HL-60 (cell line): Measurements from ENCODE around the gene ANXA11.

Source experiments
- DNase-seq, 2 experiments: peaks; one replicate each; pipeline ENCODE4 v3.0.0-alpha.2; 2010 to 2020; ENCODE audit warnings: low read depth in 1 of 2, low spot score in 1 of 2
- H3K27ac ChIP-seq: fragments of 250-450 bp; sonication (Bioruptor Pico); replicated peaks from 2 replicates; pipeline ENCODE4 v1.5.1; 2020; ENCODE audit warnings: mild to moderate bottlenecking, moderate library complexity
- H3K27me3 ChIP-seq: fragments of 250-450 bp; sonication (Bioruptor Pico); 2 replicates; pipeline ENCODE4 v1.5.1; 2021; ENCODE audit warnings: mild to moderate bottlenecking, moderate library complexity; ENCODE audit not compliant: insufficient read depth, poor library complexity, severe bottlenecking
- H3K4me3 ChIP-seq: replicated peaks from 2 replicates; pipeline ENCODE4 v1.5.1; 2011; ENCODE audit warnings: mild to moderate bottlenecking, control low read depth, low read length; ENCODE audit not compliant: insufficient read depth
- GABPA ChIP-seq: IDR thresholded peaks from 2 replicates; pipeline ENCODE4 v1.6.1; 2012; ENCODE audit warnings: low read depth
- POLR2AphosphoS5 ChIP-seq: IDR thresholded peaks from 2 replicates; pipeline ENCODE4 v1.6.1; 2012; ENCODE audit warnings: low read depth
- SPI1 ChIP-seq: IDR thresholded peaks from 2 replicates; pipeline ENCODE4 v1.6.1; 2012; ENCODE audit warnings: low read depth, mild to moderate bottlenecking, borderline replicate concordance
- TF ChIP-seq, protein P1 (sequence below): IDR thresholded peaks from 2 replicates; pipeline ENCODE4 v1.6.1; 2012; ENCODE audit warnings: low read depth; ENCODE audit not compliant: insufficient replicate concordance
- TF ChIP-seq, protein P2 (sequence below): IDR thresholded peaks from one replicate; pipeline ENCODE4 v1.5.1; 2011; ENCODE audit warnings: low read length, control low read depth, inconsistent platforms; ENCODE audit not compliant: insufficient read depth

ANXA11 gene

DNA sequence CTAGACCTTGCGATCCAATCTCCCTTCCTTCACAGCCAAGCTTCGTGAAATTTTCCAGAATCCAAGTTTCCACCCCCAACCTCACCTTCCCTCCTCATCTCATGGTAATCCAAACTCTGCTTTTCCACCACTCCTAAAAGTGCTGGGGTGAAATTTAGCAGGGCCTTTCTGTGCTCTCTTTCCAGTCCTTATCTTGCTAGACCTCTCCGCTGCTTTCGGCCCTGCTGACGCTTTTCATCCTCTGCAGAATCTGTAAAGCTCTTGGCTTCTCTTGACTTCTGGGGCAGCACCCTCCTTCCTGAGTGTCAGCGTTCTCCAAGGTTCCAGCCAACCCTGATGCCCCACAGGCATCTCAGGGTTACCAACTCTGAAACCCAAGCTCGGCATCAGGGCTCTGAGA, 65.1 kb downstream of the ANXA11 start:
- no peak for DNase-seq
- H3K27me3 ChIP-seq: no peaks in the 10 kb centered on the region

DNA sequence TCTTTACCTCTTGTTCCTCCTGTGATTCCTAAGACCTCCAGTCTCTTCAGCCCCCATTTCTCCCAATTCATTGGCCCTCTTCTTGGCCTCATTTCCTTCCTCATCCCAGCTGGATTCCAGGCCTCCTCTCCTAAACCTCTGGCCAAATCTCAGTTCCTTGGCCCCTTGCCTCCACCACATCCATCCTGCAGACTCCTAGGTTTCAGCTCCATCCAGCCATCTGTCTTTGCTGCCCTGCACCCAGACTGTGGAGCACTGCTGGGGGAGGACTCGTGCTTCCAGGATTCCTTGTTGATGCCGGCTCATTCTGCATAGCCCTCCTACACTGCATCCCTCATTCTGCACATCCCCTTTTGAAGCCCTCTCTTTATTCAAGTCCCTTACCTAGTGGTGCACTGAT, 66.1 kb downstream of the ANXA11 start:
- TF ChIP-seq POLR2AphosphoS5 (no peak), GABPA (no peak), SPI1 (no peak)
- TF ChIP-seq, protein P1, sequence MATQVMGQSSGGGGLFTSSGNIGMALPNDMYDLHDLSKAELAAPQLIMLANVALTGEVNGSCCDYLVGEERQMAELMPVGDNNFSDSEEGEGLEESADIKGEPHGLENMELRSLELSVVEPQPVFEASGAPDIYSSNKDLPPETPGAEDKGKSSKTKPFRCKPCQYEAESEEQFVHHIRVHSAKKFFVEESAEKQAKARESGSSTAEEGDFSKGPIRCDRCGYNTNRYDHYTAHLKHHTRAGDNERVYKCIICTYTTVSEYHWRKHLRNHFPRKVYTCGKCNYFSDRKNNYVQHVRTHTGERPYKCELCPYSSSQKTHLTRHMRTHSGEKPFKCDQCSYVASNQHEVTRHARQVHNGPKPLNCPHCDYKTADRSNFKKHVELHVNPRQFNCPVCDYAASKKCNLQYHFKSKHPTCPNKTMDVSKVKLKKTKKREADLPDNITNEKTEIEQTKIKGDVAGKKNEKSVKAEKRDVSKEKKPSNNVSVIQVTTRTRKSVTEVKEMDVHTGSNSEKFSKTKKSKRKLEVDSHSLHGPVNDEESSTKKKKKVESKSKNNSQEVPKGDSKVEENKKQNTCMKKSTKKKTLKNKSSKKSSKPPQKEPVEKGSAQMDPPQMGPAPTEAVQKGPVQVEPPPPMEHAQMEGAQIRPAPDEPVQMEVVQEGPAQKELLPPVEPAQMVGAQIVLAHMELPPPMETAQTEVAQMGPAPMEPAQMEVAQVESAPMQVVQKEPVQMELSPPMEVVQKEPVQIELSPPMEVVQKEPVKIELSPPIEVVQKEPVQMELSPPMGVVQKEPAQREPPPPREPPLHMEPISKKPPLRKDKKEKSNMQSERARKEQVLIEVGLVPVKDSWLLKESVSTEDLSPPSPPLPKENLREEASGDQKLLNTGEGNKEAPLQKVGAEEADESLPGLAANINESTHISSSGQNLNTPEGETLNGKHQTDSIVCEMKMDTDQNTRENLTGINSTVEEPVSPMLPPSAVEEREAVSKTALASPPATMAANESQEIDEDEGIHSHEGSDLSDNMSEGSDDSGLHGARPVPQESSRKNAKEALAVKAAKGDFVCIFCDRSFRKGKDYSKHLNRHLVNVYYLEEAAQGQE: no peak
- TF ChIP-seq, protein P2, sequence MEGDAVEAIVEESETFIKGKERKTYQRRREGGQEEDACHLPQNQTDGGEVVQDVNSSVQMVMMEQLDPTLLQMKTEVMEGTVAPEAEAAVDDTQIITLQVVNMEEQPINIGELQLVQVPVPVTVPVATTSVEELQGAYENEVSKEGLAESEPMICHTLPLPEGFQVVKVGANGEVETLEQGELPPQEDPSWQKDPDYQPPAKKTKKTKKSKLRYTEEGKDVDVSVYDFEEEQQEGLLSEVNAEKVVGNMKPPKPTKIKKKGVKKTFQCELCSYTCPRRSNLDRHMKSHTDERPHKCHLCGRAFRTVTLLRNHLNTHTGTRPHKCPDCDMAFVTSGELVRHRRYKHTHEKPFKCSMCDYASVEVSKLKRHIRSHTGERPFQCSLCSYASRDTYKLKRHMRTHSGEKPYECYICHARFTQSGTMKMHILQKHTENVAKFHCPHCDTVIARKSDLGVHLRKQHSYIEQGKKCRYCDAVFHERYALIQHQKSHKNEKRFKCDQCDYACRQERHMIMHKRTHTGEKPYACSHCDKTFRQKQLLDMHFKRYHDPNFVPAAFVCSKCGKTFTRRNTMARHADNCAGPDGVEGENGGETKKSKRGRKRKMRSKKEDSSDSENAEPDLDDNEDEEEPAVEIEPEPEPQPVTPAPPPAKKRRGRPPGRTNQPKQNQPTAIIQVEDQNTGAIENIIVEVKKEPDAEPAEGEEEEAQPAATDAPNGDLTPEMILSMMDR: no peak
- no peak for DNase-seq
- no peak overlapping the region for H3K27ac ChIP-seq

More for the DNA sequence above, 65.1 kb downstream of the ANXA11 start:
- TF ChIP-seq GABPA (no peak), SPI1 (no peak), POLR2AphosphoS5 (no peak)
- TF ChIP-seq, protein P2: no peak
- TF ChIP-seq, protein P1: no peak
- Histone ChIP-seq H3K27ac (no peak overlapping the region), H3K4me3 (no peak overlapping the region)

DNA sequence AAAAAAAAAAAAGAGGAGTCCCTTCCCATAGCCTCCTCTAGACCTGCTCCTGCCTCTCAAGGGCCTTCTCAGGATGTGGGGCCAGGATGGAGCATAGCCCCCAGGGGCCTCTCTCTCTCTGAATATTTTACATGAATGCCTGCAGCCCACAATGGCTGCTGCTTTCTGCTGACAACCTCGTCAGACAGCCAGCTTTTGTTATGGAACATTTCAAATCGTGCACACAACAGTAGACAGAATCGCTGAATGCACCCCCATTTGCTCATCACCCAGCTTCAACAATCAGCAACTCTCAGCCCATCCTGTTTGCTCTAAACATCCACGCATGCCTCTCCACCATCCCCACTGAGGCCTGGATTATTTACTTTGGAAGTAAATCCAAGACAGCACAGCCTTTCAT, 67.4 kb downstream of the ANXA11 start:
- DNase-seq: no peak
- peaks cover 3% of the 10 kb centered on the region for H3K27me3 ChIP-seq
- no peak overlapping the region for H3K4me3 ChIP-seq
- TF ChIP-seq, protein P2: no peak
- TF ChIP-seq GABPA (no peak), POLR2AphosphoS5 (no peak), SPI1 (no peak)
- TF ChIP-seq, protein P1: no peak
- H3K27ac ChIP-seq: no peak overlapping the region

More for the DNA sequence above, 66.1 kb downstream of the ANXA11 start:
- no peak overlapping the region for H3K4me3 ChIP-seq
- peaks cover 2% of the 10 kb centered on the region for H3K27me3 ChIP-seq
